HFFc6 (cell line): Measurements from ENCODE around the gene KIT. TPM values are rescaled to one million over a fixed set of nuclear protein-coding genes. Genes with fewer than 3 reads are reported as not detected.

Experiments used
- DNase-seq: peaks from one replicate; pipeline ENCODE4 v3.0.0-alpha.2; 2018
- H3K27ac Mint-ChIP-seq: 2 replicates; pipeline ENCODE4 v1.8.0; 2020; ENCODE audit warnings: mild to moderate bottlenecking, mixed read lengths
- H3K27me3 Mint-ChIP-seq: 2 replicates; pipeline ENCODE4 v1.8.0; 2021; ENCODE audit warnings: mild to moderate bottlenecking, moderate library complexity, mixed read lengths; ENCODE audit not compliant: insufficient read depth
- H3K36me3 Mint-ChIP-seq: 2 replicates; pipeline ENCODE4 v1.8.0; 2021; ENCODE audit warnings: low read depth, mixed read lengths
- H3K4me1 Mint-ChIP-seq: 2 replicates; pipeline ENCODE4 v1.8.0; 2020; ENCODE audit warnings: low read depth, mixed read lengths
- H3K4me3 Mint-ChIP-seq: 2 replicates; pipeline ENCODE4 v1.8.0; 2020; ENCODE audit warnings: mild to moderate bottlenecking, moderate library complexity, mixed read lengths
- H3K9me3 Mint-ChIP-seq: 2 replicates; pipeline ENCODE4 v1.8.0; 2020; ENCODE audit warnings: mild to moderate bottlenecking, mixed read lengths
- CTCF ChIP-seq: fragments of 200-600 bp; sonication (generic); IDR thresholded peaks from 2 replicates; pipeline ENCODE4 v1.5.0; 2021; ENCODE audit warnings: antibody characterized with exemption, mild to moderate bottlenecking
- total RNA-seq, 6 experiments: library from RNA; stranded (reverse); fragmentation: NEBNext Ultra II Directional; extraction: Animal tissue kit (Norgen Biotek cat#: 25700); gene quantifications; 2 replicates in 1 of 6; 3 replicates in 5 of 6; pipeline ENCODE4 v1.2.3, GENCODE V29; 2021

Gene KIT
- total RNA-seq, 6 experiments from 2014 or later = 0.11 to 1.2 (median 0.26) TPM

GRCh38 chr4:54764476-54764875 is 106.7 kb downstream of the KIT start:
- no peaks in the 10 kb centered on the region; the same call in none of the 2 replicates for H3K27me3 Mint-ChIP-seq
- peaks cover 8% of the 10 kb centered on the region; the same call in 1 of the 2 replicates for H3K9me3 Mint-ChIP-seq
- no peak overlapping the region for H3K27ac Mint-ChIP-seq
- no peak overlapping the region for H3K4me3 Mint-ChIP-seq
- no peak for TF ChIP-seq CTCF
- no peak for DNase-seq
- no peaks in the 10 kb centered on the region for H3K4me1 Mint-ChIP-seq
- H3K36me3 Mint-ChIP-seq = no peaks in the 10 kb centered on the region

DNA sequence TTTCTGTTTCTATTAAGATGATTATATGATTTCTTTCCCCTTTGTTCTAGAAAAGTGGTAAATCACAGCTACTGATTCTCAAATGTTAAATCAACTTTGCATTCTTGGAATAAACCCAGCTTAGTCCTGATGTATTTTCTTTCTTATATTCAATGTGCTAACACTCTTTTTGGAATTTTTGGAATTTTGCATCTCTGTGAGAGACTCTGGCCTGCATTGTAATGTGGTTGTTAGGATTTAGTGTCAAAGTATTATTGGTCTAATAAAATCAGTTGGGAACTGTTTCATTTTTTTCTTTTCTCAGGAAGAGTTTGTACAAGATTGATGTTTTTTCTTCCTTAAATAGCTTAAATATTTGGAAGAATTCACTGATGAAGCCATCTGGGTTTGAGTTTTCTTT is 109.6 kb downstream of the KIT start:
- Mint-ChIP-seq H3K27ac (no peak overlapping the region), H3K9me3 (peaks cover 4% of the 10 kb centered on the region; the same call in 1 of the 2 replicates), H3K36me3 (no peaks in the 10 kb centered on the region), H3K27me3 (no peaks in the 10 kb centered on the region; the same call in none of the 2 replicates), H3K4me3 (no peak overlapping the region), H3K4me1 (no peaks in the 10 kb centered on the region)
- DNase-seq = no peak
- no peak for TF ChIP-seq CTCF

- no peaks in the 10 kb centered on the region for H3K4me1 Mint-ChIP-seq
- no peak overlapping the region for H3K27ac Mint-ChIP-seq
- no peak overlapping the region for H3K4me3 Mint-ChIP-seq
- no peak for DNase-seq
- no peak for TF ChIP-seq CTCF
- peaks cover 4% of the 10 kb centered on the region; the same call in 1 of the 2 replicates for H3K9me3 Mint-ChIP-seq
- H3K36me3 Mint-ChIP-seq = no peaks in the 10 kb centered on the region
- H3K27me3 Mint-ChIP-seq = peaks cover 1% of the 10 kb centered on the region; the same call in 1 of the 2 replicates
Measured at GRCh38 chr4:54773022-54773421, 115.3 kb downstream of the KIT start.

DNA sequence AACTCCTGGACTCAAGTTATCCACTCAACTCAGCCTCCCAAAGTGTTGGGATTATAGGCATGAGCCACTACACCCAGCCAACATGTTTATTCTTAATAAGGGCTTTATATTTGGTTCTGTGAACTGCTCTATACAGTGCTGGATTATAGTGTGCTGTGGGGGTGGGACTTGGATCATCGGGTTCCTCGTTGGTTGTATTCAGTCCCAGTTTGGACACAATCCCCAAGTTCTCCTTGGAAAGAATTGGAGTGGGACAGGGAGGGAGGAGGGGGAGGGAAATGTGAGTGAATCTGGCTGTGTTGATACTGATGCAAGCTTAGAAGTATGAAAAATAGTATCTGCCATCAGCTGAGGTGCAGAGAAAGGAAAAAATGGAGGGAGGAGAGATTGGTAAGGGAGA is 121.3 kb downstream of the KIT start:
- H3K4me1 Mint-ChIP-seq = peaks cover 6% of the 10 kb centered on the region
- no peaks in the 10 kb centered on the region for H3K36me3 Mint-ChIP-seq
- TF ChIP-seq CTCF = no peak
- no peaks in the 10 kb centered on the region for H3K9me3 Mint-ChIP-seq
- no peak overlapping the region for H3K27ac Mint-ChIP-seq
- DNase-seq = no peak
- peaks cover 3% of the 10 kb centered on the region; the same call in 1 of the 2 replicates for H3K27me3 Mint-ChIP-seq
- H3K4me3 Mint-ChIP-seq = no peak overlapping the region

DNA sequence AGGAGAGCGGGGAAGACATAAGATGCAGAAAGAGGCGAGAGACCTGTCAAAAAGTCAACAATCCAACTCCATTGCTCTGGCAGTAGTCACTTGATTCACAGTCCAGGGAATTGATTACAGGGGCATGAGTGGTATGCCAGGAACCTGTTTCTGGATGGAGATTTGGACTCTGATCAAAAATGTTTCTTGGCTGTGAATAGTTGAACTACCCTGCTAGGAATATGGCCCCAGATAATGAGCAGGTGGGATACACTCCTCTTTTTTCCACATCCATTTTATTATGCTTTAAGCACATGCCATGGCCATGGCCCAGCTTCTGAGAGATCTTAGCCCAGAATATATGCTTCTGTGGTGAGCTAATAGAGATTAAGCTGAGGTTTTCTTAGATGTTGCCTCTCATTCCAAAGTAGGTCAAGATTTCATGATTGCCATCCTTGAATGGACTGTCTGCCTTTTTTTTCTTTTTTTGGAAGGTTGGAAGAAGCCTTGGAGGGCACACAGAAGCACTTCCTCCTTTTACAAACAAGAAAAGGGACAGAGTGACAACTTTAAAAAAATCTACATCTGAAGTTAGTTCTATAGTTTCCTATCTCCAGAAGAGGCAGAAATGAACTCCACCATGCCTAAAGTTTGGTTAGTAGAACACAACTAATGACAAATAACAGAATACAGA is 121.9 kb downstream of the KIT start:
- Mint-ChIP-seq H3K36me3 (no peaks in the 10 kb centered on the region), H3K9me3 (no peaks in the 10 kb centered on the region), H3K4me3 (no peak overlapping the region), H3K4me1 (peaks cover 11% of the 10 kb centered on the region), H3K27me3 (peaks cover 2% of the 10 kb centered on the region; the same call in 1 of the 2 replicates), H3K27ac (no peak overlapping the region)
- TF ChIP-seq CTCF = no peak
- DNase-seq = no peak
